Thyroid gland (tissue), 4 donors: ENCODE measurements around the gene TRAF5.

Source experiments
- CTCF ChIP-seq, 6 experiments: fragments of 200-600 bp in 3 of 6; fragments of 450-650 bp in 3 of 6; sonication (generic) in 3 of 6; IDR thresholded peaks; one replicate each; pipeline ENCODE4 v1.5.1; 2016 to 2019; ENCODE audit warnings: antibody characterized with exemption in 6 of 6, mild to moderate bottlenecking in 2 of 6, inconsistent platforms in 1 of 6, moderate library complexity in 1 of 6
- POLR2A ChIP-seq, 2 donors: fragments of 450-650 bp; IDR thresholded peaks; one replicate each; pipeline ENCODE4 v1.6.1; 2017; ENCODE audit warnings: antibody characterized with exemption in 2 of 2, mild to moderate bottlenecking in 2 of 2, moderate library complexity in 1 of 2

- TF ChIP-seq CTCF (IDR thresholded peaks at IDR 0.05) (no peak), POLR2A (IDR thresholded peaks at IDR 0.05) (no peak)
These were observed 20.6 kb downstream of the TRAF5 start for GRCh38 chr1:211347077-211347844.
